NCI-H510A treated with DMSO at 0.1 percent for 48 hours (cell line): ENCODE measurements around the gene LENG8.
A peak's percentile ranks its signal among the peaks of the same experiment; 100 is the strongest.

ENCODE experiments used
- DNase-seq: peaks from one replicate; lab custom pipeline; 2025; lab: John Stamatoyannopoulos, UW

LENG8 gene

DNA sequence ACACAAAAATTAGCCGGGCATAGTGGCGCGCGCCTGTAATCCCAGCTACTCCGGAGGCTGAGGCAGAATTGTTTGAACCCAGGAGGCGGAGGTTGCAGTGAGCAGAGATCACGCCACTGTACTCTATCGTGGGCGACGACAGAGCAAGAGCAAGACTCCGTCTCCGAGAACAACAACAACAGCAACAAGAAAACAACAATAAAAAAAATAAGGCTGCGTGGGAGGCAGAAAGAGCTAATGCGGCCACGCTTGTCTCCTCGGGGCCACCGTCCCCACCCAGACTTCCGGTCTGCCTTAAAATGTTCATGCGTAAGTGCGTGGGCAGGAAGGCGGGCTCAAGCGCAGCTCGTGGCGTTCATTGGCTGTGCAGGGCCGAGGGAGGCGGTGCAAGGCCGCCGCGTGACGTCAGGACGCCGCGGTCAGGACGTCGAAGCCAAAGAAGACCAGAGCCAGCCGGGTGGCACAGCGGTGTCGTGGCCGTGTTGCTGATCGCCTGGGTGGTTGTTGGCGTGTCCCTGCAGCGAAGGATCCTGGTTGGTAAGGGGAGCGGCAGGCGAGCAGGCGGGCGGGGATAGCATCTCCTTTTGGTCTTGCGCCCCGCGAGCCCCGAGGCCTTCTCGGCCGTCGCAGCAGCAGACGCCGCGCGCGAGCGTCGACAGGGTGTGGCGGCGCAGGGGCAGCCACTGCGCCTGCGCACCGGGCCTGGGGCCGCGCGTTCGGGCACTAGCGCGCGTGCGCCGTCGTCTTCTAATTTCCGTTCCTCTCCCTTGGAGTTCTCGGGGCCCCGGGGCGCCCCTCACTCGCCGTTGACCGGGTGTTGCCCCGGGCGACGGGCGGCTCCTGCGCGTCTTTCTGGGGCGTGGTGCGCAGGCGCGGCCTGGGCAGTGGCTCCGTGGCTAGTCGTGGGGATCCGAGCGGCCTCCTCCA lies at the start of gene LENG8:
TSS of gene LENG8 (plus strand) at position 426 of the 927 bp plus-strand sequence. CDS start 2,146 bp downstream, outside the sequence.
- DNase-seq = peak; percentile 93

DNA sequence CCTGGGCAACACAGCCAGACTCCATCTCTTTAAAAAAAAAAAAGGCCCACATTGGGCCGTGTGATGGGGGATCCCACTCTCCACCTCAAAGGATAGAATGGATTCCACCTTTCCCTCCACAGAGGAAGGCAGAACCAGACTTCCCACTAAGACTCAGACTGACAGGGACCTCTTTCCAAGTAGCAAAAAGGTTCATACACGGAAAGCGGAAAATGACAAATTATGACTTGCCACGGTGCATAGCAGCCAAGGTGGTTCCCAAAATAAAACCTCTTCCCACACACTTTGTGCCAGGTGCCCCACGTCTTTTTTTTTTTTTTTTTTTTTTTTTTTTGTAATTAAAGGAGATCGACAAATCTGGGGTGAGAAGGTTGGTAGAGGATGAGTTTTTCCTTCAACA lies 48.1 kb upstream of the LENG8 start:
- DNase-seq = no peak

DNA sequence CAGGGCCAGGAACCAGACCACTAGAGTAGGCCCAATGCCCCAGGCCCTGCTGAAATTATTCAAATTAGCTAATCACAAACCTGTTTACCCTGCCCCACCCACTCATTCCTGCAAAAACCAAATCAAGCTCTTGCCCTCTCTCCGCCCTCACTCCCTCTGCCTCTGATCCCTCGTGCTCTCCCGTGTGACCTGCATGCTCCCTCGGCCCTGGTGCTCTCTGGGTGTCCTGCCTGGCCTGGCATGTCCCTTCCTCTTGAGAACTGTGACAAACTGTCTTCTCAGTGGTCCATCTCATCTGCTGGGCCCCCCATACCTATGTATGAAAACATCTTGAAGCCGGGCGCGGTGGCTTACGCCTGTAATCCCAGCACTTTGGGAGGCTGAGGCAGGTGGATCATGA lies 45.9 kb upstream of the LENG8 start:
- no peak for DNase-seq

DNA sequence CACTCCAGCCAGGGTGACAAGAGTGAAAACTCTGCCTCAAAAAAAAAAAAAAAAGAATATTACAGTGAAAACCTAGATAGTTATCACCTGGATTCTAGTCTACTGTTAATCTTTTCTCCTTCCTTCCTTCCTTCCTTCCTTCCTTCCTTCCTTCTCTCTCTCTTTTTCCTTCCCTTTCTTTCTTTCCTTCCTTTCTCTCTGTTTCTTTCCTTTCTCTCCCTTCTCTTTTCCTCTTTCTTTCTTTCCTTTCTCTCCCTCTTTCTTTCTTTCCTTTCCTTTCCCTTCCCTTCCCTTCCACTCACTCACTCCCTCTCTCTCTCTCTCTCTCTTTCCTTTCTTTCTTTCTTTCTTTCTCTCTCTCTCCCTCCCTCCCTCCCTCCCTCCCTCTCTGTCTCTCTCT lies 43.4 kb upstream of the LENG8 start:
- DNase-seq = no peak

DNA sequence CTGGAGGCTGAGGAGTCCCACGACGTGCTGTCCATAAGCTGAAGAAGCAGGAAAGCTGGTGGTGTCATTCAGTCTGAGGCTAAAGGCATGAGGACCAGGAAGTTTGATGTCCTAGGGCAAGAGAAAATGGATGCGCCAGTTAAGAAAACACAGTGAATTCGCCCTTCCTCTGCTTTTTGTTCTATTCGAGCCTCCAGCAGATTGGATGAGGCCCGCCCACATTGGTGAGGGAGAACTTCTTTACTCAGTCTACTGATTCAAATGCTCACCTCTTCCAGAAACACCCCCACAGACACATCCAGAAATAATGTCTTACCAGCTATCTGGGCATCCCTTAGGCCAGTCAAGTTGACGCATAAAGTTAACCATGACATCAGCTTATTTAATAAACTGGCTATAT lies 41.2 kb upstream of the LENG8 start:
- no peak for DNase-seq

DNA sequence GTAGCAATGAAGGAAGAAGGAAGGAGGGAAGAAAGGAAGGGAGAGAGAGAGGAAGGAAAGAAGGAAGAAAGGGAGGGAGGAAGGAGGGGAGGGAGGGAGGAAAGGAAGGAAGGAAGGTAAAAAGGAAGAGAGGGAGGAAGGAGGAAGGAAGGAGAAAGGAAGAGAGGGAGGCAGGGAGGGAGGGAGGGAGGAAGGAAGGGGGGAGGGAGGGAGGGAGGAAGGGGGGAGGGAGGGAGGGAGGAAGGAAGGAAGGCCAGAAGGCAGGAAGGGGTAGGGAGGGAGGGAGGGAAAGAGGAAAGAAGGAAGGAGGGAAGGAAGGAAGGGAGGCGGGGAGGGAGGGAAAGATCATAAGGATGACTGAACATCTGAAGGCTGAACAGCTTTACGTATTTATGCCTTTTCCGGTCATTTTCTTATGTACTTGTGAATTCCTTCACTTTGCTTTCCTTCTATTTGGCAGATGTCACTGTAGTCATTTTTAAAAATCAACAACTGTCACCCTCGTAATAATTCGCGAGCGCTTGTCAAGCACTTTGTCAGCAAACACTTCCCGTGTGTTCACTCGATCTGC lies 40.5 kb upstream of the LENG8 start:
- no peak for DNase-seq

DNA sequence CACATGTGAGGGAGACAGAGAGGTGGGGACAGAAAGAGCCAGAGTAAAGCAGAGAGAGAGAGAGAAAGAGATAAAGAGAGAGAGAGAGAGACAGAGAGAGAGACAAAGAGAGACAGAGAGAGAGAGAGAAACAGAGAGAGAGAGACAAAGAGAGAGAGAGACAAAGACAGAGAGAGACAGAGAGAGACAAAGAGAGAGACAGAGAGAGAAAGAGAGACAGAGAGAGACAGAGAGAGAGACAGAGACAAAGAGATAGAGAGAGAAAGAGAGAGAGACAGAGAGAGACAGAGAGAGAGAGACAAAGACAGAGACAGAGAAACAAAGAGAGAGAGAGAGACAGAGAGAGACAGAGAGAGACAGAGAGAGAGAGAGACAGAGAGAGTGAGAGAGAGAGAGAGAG lies 38.0 kb upstream of the LENG8 start:
- no peak for DNase-seq

DNA sequence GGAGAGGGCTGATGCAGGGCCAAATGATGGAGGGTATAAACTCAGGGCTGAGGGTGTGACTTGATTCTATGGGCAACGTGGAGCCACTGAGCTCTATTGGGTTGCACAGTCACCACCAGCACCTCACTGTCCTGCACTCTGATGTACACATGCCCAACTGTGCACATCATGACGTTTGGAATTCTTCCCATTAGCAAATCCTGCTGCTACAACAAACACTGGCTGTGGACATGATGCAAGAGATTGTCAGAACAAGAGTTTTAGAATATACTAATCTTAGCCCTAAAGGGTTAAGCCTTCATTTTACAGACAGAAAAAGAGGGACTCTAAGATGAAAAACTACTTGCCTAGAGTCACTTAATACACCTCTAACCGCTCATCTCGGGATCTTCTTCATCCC lies 36.1 kb upstream of the LENG8 start:
- no peak for DNase-seq

DNA sequence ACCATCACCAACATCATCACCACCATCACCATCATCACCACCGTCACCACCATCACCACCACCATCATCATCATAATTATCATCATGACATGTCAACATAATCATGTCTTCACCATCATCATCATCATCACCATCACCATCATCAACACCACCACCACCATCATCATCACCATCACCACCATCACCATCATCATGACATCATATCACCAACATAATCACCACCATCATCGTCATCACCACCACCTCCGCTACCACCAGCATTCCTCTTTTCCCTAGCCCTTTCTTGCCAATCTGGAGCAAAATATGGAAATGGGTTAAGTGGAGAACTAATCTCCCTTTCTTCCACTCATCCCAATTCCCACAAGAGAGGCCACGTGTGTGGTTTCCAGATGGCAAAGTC lies 34.8 kb upstream of the LENG8 start:
- no peak for DNase-seq

DNA sequence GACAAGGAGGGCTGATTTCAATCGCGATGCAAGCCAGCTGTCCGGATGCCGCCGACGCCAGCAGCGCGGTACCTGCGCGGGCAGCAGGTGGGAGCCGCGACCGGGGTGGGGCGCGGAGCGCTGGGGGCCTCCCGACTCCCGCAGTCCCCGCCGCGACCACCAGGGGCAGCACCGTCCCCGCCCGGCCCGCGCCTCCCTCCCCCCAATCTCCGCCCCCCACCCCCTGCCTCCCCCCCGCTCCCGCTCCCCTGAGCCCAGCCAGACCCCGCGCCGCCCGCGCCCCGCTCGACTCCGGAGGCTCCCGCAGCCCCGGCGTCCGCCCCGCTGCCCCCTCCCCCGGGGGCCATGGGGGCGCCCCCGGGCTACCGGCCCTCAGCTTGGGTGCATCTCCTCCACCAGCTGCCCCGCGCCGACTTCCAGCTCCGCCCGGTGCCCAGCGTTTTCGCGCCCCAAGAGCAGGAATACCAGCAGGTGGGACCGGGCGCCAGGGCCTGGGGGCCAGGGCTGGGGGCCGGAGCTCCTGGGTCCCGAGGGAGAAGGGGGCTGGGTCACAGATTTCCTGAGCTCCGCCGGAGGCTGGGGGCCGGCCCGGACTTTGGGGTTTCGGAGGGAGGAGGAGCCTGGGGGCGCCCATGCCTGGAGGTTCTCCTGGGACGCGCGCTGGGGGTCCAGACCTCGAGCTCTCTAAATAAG lies 33.6 kb upstream of the LENG8 start, which contains the start of gene TTYH1:
TSS of gene TTYH1 (plus strand) at position 257 of the 693 bp plus-strand sequence. CDS start at position 346, 89 bp downstream.
- DNase-seq = no peak

DNA sequence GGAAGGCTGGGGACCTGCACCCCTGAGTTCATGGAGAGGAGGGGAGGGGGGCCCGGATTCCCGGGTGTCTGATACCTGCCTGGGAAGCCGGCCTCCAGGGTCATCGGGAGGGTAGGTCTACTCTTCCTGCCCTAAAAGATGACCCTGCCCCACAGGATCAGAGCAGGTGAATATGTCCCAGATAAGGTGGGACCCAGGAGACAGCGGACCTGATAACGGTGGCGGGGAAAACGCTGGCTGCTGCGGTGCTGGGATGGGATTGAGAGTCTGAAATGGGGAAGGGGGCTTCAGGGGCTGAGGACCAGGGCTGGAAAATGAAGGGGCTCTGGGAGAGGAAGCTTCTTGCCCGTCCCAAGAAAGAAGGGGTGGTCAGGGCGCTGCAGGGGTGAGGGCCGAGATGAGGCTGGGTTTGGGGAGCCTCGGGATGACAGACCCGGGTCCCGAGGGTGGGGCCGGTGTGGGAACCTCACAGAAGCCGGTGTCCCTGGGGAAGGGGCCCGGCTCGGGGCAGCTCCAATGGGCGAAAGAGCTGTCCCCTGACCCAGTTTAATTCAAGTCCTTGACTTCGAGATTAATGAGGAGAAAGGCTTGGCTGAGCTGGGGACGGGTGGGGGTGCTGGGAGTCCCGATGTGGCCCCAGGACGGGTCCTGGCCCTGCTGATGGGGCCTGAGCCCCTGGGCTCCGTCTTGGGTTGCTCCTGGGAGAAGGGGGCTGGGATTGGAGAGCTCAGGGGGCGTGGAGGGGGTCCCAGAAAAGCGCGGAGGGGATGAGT lies 32.9 kb upstream of the LENG8 start:
- DNase-seq = no peak

DNA sequence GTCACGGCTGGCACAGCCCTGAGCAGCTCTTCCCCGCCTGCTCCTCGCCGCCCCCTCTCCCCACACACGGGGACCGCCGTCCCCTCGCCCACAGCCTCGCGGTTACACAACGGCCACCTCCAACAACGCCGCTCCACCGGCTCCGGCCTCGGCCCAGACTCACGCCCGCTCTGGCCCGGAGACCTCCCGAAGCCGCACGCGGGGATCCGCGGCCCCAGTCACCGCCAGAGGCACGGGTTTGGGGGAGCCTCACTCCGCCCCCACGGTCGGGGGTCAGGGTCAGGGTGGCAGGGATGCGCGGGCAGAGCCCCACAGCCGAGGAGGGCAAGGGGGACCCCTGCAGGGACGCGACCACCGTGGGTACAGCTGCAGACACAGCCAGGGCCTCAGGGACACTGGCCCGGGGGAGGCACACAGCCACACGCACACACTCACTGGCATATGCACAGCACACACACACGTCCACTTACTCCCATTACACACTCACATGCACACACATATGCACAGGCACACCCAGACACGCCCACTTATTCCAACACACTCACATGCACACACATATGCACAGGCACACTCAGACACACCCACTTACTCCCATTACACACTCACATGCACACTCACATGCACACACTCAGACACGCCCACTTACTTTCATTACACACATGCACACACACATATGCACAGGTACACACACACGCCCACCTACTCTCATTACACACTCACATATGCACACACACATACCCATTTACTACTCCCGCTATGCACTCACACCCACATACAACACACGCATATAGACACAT lies 32.1 kb upstream of the LENG8 start:
- no peak for DNase-seq

DNA sequence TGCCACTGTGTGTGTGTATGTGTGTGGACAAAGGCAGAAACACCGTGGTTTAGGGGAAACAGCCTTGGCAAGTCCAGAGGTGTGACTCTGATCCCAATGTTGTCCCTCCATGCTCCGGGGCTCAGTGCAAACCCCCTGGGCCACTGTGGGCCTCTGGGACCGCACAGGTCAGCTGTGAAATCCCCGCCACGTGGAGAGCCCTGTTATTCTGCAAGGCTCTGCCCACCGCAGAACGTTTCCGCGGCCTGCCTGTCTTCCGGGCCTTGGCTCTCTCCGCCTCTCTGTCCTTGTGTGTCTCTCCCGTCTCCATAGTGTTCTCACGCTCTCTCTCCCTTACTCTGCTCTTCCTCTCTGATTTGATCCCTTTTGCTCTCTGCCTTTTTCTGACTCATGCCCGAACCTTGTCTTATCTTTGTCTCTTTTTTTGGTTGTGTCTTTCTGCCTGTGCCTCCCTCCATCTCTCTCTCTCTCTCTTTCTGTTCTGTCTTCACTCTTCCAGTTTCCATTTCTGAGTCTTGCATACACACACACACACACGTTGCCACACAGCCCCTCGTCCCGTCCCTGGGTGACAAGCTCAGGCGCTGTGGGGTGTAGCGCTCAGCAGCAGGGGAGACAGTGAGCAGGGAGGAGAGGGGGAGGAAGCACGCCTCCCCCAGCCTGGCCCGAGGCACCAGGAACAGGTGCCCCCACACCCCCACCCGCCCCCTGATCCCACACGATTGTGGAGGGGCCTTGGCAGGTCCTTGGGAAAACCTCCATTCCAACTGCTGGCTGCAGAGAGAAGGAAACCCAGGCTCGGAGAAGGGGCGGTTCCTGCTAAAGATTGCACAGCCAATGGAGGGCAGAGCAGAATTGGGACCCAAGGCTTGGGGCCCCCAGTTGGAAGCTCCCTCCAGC lies 30.7 kb upstream of the LENG8 start:
- DNase-seq = no peak

DNA sequence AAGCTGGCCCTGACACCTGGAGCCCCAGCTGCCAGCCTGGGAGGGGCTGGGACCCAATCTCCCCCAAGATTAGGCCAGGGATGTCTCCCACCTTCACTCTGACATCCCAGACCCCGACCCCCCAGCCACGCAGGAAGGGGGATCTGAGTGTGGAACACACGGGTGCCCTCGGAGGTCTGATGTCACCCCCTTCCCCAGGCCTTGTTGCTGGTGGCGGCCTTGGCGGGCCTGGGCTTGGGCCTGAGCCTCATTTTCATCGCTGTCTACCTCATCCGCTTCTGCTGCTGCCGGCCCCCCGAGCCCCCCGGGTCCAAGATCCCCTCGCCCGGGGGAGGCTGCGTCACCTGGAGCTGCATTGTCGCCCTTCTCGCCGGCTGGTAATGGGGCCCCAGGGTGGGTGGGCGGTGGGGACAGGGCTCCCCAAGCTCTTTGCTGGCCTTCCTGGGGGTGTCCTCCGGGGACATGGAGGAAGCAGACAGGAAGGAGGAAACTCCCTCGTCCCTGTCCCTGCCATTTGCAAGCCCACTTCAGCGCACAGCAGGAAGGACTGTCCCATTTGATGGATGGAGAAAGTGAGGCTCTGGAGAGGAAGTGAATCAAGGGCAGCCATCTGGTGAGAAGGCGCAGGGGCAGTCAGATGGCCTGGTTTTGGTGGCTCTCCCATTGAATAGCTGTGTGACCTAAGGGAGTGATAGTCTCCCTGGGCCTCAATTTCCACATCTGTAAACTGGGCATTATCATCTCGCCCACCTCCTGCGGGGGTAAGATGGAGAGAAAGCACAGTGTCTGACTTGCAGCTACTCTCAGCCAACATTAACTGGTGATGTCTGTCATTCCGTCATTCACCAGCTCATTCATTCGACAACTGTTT lies 29.8 kb upstream of the LENG8 start:
- DNase-seq = no peak

DNA sequence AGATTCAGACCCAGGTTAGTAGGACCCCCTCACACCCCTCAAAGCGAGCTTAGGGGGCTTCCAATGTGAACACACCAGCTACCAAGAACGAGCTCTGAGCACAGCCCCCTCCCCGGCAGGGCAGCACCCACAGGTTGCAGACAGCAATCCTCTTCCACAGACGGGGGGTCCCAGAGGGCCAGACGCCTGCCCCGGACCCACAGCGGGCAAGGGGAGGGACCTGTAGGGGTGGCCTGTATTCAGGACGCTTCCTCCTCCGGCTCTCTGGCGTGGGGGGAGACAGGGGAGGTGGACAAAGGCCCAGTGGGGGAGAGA lies 29.0 kb upstream of the LENG8 start:
- no peak for DNase-seq

DNA sequence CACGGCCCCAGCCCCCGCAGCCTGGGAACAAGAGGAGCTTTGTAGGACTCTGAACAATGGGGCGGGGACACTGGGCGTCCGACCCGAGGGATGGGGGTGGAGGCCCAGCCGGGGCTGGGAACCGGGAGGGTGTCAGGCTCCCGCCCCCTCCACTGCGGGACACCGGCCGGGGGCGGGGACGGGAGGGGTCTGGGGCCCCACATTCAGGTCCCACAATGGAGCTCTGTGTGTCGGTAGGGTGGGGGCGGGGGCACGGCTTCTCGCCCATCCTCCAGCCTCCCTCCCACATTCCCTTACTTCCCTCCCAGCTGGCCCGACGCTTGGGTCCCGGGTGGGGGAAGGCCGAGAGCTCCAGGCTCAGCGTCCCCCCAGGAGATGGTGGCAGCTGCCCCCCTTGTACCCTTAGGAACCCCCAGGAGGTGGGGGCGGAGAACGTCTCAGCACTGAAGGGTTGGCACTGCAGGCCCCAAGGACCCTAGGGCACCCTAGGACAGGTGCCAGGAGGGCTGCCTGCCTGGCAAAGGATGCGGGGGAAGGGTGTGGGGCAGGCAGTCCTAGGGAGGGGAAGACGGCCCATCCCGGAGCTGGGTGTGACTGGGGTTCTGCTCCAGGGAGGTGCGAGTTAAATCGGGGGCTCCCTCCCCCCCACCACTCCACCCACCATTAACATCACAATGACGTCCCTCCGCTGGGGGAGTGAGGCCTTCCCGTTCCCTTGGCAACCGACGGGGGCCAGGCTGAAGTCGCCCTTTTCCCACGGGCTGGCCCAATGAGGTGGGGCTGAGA lies 28.4 kb upstream of the LENG8 start:
- no peak for DNase-seq

DNA sequence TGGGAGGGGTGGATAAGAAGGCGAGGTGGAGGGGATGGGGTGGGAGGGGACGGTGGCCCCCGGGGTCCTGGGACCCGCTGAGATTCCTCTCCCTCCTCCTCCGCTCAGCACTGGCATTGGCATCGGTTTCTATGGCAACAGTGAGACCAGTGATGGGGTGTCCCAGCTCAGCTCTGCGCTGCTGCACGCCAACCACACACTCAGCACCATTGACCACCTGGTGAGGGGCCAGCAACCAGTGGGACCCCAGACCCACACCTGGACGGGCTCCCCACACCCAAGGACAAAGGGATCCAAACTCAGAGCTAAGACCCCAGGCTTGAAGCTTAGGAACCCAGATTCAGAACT lies 27.9 kb upstream of the LENG8 start:
- no peak for DNase-seq

DNA sequence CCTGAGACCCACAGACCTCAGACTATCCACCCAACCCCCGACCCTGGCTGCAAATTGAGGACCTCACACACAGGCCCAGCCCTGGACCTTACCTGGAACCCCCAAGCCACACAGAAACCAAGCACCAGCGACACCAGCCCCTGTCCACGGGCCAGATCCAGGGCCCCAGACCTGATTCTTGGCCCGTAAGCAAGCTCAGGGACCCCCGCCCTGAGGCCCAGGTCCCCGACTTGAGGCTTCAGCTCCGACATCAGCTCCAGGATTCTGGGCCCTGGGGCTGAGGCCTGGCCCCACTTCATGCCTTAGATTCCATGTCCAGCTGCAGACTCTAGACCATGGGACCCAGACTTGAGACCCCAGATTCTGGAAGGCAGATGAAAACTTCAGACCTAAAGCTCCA lies 27.5 kb upstream of the LENG8 start:
- DNase-seq = no peak

DNA sequence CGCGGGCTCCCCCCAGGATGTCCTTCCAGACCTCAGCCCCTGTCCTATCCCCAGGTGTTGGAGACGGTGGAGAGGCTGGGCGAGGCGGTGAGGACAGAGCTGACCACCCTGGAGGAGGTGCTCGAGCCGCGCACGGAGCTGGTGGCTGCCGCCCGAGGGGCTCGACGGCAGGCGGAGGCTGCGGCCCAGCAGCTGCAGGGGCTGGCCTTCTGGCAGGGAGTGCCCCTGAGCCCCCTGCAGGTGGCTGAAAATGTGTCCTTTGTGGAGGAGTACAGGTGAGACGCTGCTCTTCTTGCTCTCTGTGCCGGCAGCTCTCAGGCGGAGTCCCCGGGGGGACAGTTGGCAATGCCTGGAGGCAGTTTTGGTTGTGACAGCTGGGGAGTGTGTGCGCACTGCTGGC lies 26.9 kb upstream of the LENG8 start:
- no peak for DNase-seq
